Transverse colon (tissue), 3 donors: Measurements from ENCODE around the gene DTNBP1.

Experiments used
- CTCF ChIP-seq, 5 experiments: fragments of 200-600 bp in 3 of 5; fragments of 450-650 bp in 2 of 5; sonication (generic) in 3 of 5; IDR thresholded peaks; 1 replicate in 2 of 5; 2 replicates in 3 of 5; pipeline ENCODE4 v1.5.1; 2016 to 2017; ENCODE audit warnings: antibody characterized with exemption in 5 of 5, inconsistent platforms in 3 of 5, mild to moderate bottlenecking in 2 of 5, moderate library complexity in 1 of 5
- EP300 ChIP-seq: sonication (generic); formaldehyde crosslinking; IDR thresholded peaks from one replicate; pipeline ENCODE4 v1.6.1; 2017; ENCODE audit warnings: antibody characterized with exemption, low read depth
- POLR2A ChIP-seq: fragments of 450-650 bp; IDR thresholded peaks from one replicate; pipeline ENCODE4 v1.6.1; 2016; ENCODE audit warnings: antibody characterized with exemption, mild to moderate bottlenecking, moderate library complexity

DNA sequence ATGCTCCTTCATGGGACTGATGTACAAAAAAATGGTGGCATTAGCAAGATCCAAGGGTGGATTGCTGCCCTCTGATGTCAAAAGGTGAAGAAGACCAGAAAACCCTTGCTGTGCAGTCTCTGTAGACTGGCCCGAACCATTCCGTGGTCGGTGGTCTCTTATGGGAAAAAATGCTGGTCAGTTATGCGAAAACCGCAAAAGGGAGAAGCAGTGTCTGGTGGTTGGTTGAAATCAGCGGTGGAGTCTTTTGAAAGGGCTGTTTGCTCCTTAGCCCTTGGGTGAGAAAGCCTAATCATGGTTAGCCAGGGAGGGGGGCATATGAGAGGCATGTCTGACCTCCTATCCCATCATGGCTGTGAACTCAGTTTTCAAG, 108.1 kb downstream of the DTNBP1 start:
- TF ChIP-seq CTCF (IDR thresholded peaks at IDR 0.05) (no peak), POLR2A (no peak), EP300 (no peak)
